GM12872 (cell line): ENCODE results near the gene NRROS.

Experiments
- CTCF ChIP-seq: IDR thresholded peaks from 3 replicates; pipeline ENCODE4 v1.5.1; 2011; ENCODE audit warnings: low read depth, mild to moderate bottlenecking, low read length, moderate library complexity; ENCODE audit not compliant: insufficient read depth

Gene NRROS

GRCh38 chr3:196697270-196697669 is 57.8 kb downstream of the NRROS start:
- no peak for TF ChIP-seq CTCF

- TF ChIP-seq CTCF: no peak
Observed at GRCh38 chr3:196699749-196700148, 60.3 kb downstream of the NRROS start.

GRCh38 chr3:196700801-196701200 is 61.3 kb downstream of the NRROS start:
- TF ChIP-seq CTCF: no peak

GRCh38 chr3:196706327-196706726 is 66.8 kb downstream of the NRROS start:
- no peak for TF ChIP-seq CTCF

GRCh38 chr3:196706731-196707130 is 67.2 kb downstream of the NRROS start:
- TF ChIP-seq CTCF: no peak

- TF ChIP-seq CTCF: no peak
Observed at GRCh38 chr3:196707566-196707965, 68.1 kb downstream of the NRROS start.

- no peak for TF ChIP-seq CTCF
Observed at GRCh38 chr3:196708467-196708866, 69.0 kb downstream of the NRROS start.
